SK-MEL-5 (cell line): Measurements from ENCODE around the gene SPECC1. TPM values are rescaled to one million over a fixed set of nuclear protein-coding genes. Genes with fewer than 3 reads are reported as not detected.
"Not testable (repeated sequence)": the region's sequence is repeated elsewhere in the genome, so short reads cannot be mapped to it uniquely, and the experiment has no call there.

Experiments used
- DNase-seq: peaks from one replicate; pipeline ENCODE4 v3.0.0-alpha.2; 2016; ENCODE audit warnings: low read depth, low spot score
- in situ Hi-C: cut with HindIII; loops from 2 replicates; pipeline ENCODE4 v1.10.0; 2016; ENCODE audit warnings: low sequenced_read_pairs, high pct_unique_total_duplicates, low pct_unique_long_range_greater_than_20kb
- total RNA-seq: library from RNA; depleted of rRNA; stranded (reverse); fragments of >200 nt; shearing (Covaris generic); gene quantifications from 2 replicates; pipeline ENCODE4 v1.2.3, GENCODE V29; 2014

The SPECC1 gene
- total RNA-seq, 1 experiment from 2014 or later: 9.6 TPM

GRCh38 chr17:20053361-20053964 lies 44.3 kb downstream of the SPECC1 start:
- in situ Hi-C loops: no loop called here
- DNase-seq: no peak

GRCh38 chr17:20059728-20060188 lies 50.6 kb downstream of the SPECC1 start:
- DNase-seq: no peak
- in situ Hi-C loops: no loop called here

- in situ Hi-C loops: no loop called here
- peak; percentile 9 for DNase-seq
Measured at GRCh38 chr17:20063665-20064648, 54.8 kb downstream of the SPECC1 start.

GRCh38 chr17:20066253-20066652 lies 57.1 kb downstream of the SPECC1 start:
- no peak for DNase-seq
- in situ Hi-C loops: no loop called here

- in situ Hi-C loops: no loop called here
- DNase-seq: no peak
Measured at GRCh38 chr17:20067711-20068110, 58.6 kb downstream of the SPECC1 start.

- in situ Hi-C loops: no loop called here
- DNase-seq: no peak
Measured at GRCh38 chr17:20068445-20068844, 59.3 kb downstream of the SPECC1 start.

- DNase-seq: no peak
- in situ Hi-C loops: no loop called here
Measured at GRCh38 chr17:20071824-20072691, 62.9 kb downstream of the SPECC1 start.

- in situ Hi-C loops: no loop called here
- DNase-seq: no peak
Measured at GRCh38 chr17:20072692-20072992, 63.5 kb downstream of the SPECC1 start.

GRCh38 chr17:20073055-20073979 lies 64.2 kb downstream of the SPECC1 start:
- no peak for DNase-seq
- in situ Hi-C loops: no loop called here

- DNase-seq: no peak
- in situ Hi-C loops: no loop called here
Measured at GRCh38 chr17:20074001-20074400, 64.8 kb downstream of the SPECC1 start.

- no peak for DNase-seq
- in situ Hi-C loops: no loop called here
Measured at GRCh38 chr17:20074489-20074888, 65.3 kb downstream of the SPECC1 start.

- in situ Hi-C loops, DNase-seq: not testable (repeated sequence)
Measured at GRCh38 chr17:20076137-20076536, 67.0 kb downstream of the SPECC1 start.

- DNase-seq: no peak
- in situ Hi-C loops: no loop called here
Measured at GRCh38 chr17:20077978-20078685, 69.0 kb downstream of the SPECC1 start.

- in situ Hi-C loops: no loop called here
- no peak for DNase-seq
Measured at GRCh38 chr17:20080513-20080912, 71.4 kb downstream of the SPECC1 start.

- in situ Hi-C loops: no loop called here
Measured at GRCh38 chr17:20083156-20083859, 74.1 kb downstream of the SPECC1 start.

More at GRCh38 chr17:20083156-20083859, 74.1 kb downstream of the SPECC1 start:
- DNase-seq: no peak
